ENCODE results near the gene CNTROB. TPM values are rescaled to one million over a fixed set of nuclear protein-coding genes. Genes with fewer than 3 reads are reported as not detected.

CNTROB gene, protein sequence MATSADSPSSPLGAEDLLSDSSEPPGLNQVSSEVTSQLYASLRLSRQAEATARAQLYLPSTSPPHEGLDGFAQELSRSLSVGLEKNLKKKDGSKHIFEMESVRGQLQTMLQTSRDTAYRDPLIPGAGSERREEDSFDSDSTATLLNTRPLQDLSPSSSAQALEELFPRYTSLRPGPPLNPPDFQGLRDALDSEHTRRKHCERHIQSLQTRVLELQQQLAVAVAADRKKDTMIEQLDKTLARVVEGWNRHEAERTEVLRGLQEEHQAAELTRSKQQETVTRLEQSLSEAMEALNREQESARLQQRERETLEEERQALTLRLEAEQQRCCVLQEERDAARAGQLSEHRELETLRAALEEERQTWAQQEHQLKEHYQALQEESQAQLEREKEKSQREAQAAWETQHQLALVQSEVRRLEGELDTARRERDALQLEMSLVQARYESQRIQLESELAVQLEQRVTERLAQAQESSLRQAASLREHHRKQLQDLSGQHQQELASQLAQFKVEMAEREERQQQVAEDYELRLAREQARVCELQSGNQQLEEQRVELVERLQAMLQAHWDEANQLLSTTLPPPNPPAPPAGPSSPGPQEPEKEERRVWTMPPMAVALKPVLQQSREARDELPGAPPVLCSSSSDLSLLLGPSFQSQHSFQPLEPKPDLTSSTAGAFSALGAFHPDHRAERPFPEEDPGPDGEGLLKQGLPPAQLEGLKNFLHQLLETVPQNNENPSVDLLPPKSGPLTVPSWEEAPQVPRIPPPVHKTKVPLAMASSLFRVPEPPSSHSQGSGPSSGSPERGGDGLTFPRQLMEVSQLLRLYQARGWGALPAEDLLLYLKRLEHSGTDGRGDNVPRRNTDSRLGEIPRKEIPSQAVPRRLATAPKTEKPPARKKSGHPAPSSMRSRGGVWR
- 10 to 100 TPM; 14.0 to 27.0 TPM for total RNA-seq

DNA sequence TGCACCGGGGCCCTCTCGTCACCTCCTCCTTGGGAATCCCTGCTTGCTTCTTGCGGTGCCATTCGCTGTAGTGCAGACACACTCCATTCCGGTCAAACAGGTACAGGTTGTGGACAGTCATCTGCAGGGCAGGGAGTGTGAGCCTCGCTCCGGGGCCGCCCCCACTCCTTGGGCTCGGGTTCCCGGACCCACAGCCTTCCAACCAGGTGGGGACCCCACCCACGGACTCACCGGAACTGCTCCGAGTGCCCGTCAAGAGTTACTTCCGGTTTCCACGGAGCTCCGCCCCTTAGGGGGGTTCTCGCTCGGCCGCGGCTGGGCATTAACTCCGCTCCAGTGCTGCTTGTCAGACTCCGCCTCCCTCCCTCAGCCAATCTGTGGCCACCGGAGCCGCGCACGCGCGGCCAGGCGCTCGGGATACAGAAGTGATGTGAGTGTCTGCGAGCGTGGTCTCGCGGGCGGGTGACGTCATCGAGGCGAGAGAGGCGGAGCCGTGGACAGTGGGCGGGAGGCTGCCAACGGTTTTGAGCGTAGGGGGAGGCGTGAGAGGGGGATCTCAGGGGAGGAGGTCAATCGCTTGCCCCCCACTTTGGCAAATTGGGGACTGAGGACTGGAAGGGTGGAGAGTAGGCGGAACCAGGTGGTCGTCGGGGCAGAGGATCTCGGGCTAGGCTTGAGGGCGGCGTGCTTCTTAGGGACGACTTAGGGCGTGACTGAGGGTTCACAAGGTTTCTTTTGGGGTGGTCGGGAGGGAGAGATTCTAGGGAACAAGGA, at the start of gene CNTROB, which contains the start of gene TRAPPC1:
Gene CNTROB, plus strand, starts transcription at position 498 of the 774 bp plus-strand sequence. CDS start 874 bp downstream, outside the sequence.
Gene TRAPPC1, minus strand, starts transcription at position 238 of the 774 bp plus-strand sequence. Its CDS starts 117 bp downstream, at position 121.
- TF ChIP-seq, protein P1, sequence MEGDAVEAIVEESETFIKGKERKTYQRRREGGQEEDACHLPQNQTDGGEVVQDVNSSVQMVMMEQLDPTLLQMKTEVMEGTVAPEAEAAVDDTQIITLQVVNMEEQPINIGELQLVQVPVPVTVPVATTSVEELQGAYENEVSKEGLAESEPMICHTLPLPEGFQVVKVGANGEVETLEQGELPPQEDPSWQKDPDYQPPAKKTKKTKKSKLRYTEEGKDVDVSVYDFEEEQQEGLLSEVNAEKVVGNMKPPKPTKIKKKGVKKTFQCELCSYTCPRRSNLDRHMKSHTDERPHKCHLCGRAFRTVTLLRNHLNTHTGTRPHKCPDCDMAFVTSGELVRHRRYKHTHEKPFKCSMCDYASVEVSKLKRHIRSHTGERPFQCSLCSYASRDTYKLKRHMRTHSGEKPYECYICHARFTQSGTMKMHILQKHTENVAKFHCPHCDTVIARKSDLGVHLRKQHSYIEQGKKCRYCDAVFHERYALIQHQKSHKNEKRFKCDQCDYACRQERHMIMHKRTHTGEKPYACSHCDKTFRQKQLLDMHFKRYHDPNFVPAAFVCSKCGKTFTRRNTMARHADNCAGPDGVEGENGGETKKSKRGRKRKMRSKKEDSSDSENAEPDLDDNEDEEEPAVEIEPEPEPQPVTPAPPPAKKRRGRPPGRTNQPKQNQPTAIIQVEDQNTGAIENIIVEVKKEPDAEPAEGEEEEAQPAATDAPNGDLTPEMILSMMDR (IDR thresholded peaks at IDR 0.05), result peak in 1 of 7 experiments; percentile 14
- TF ChIP-seq POLR2A (IDR thresholded peaks at IDR 0.05), result peak; percentile 27 to 82 (median 68)
- peak; percentile 99 for ATAC-seq
- H3K4me1 ChIP-seq, result peaks cover 24% of the 10 kb centered on the region
- peak within 1 kb of the TSS; percentile 43 to 80 (median 56) for H3K27ac ChIP-seq
- WGBS, 2 donors, result 0% methylated on average over 13 to 52 of the region's 55 CpGs
- H3K4me3 ChIP-seq, result peak within 1 kb of the TSS; percentile 47 to 72
- peaks cover 0 to 1% of the 10 kb centered on the region in 2 donors for H3K36me3 ChIP-seq (replicated peaks in 1 of 2; ENCODE audit: insufficient read depth in 1 of 2, low read depth in 2 of 2)
- intact Hi-C loops (cut with DNase I), result loop anchor here (5.0 kb wide), 1 partner anchor 55 kb away; no protein-coding TSS in a partner anchor
- peak; percentile 99 to 100 (median 100) for DNase-seq
- H3K27me3 ChIP-seq, result no peaks in the 10 kb centered on the region
- no peaks in the 10 kb centered on the region for H3K9me3 ChIP-seq

DNA sequence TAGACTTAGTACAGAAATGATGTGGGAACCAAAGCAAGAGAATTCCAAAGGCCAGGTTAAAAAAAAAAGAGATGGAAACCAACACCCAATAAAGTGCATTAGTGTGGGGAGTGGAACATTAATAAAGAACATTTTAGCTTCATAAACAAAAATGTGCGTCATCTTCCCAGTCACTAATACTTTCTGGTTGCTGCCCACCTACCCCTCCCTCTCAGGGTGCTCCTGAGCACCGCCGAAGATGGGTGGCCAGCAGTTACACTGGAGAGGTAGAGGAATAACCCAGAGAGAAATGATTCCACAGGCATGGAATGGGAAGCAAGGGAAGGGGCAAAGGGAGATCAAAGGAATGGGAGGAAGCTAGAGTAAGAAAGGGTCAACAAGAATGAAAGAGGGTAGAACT, 49.4 kb upstream of the CNTROB start:
- ATAC-seq, result no peak
- Histone ChIP-seq H3K27me3 (no peaks in the 10 kb centered on the region), H3K4me1 (peaks cover 32% of the 10 kb centered on the region), H3K36me3 (replicated peaks in 1 of 2; ENCODE audit: insufficient read depth in 1 of 2, low read depth in 2 of 2) (peaks cover 0 to 3% of the 10 kb centered on the region in 2 donors), H3K4me3 (no peak overlapping the region), H3K9me3 (no peaks in the 10 kb centered on the region), H3K27ac (peak overlapping the region in 3 of 4 donors; percentile 35 to 98 (median 47))
- 87 to 90% methylated on average over 3 of the region's 3 CpGs for WGBS, 2 donors
- DNase-seq, result no peak
- peak in 1 of 3 donors; percentile 23 for TF ChIP-seq POLR2A (IDR thresholded peaks at IDR 0.05)
- TF ChIP-seq, protein P1 (IDR thresholded peaks at IDR 0.05), result no peak
- intact Hi-C loops (cut with DNase I), result no loop called here

DNA sequence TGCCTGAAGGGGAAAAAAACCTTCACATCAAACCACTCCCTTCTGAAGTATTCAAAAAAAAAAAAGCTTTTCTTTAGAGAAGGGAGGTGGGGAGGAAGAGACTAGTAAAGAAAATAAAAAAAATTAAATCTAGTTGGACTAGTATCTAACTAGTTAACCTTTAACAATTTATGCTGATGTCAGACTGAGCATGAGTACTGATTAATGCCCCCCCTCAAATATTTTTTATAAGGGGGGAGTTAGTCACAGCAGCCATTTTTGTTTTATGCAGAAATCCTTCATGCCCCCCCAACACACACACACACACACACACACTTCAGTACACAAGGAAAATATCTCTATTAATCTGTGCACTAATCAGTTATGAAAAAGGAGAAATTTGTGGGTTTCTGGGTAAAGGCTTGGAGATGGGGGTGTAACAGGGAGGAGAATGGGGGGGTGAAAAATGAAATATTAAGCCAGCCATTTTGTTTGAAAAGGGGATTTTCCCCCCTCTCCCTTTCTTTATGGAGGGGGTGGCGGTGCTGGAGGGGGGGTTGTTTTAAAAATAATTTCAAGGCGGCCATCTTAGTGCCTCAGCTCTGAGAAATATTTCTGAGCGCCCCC, 48.1 kb upstream of the CNTROB start:
- peaks cover 0 to 3% of the 10 kb centered on the region in 2 donors for H3K36me3 ChIP-seq (replicated peaks in 1 of 2; ENCODE audit: insufficient read depth in 1 of 2, low read depth in 2 of 2)
- peaks cover 45% of the 10 kb centered on the region for H3K4me1 ChIP-seq
- DNase-seq (no peak), ATAC-seq (no peak)
- TF ChIP-seq, protein P1 (IDR thresholded peaks at IDR 0.05), result no peak
- TF ChIP-seq POLR2A (IDR thresholded peaks at IDR 0.05), result no peak
- no peaks in the 10 kb centered on the region for H3K27me3 ChIP-seq
- peak overlapping the region in 3 of 4 donors; percentile 36 to 98 (median 90) for H3K27ac ChIP-seq
- no peak overlapping the region for H3K4me3 ChIP-seq
- WGBS, 2 donors, result 1 to 7% methylated on average over 3 of the region's 3 CpGs
- intact Hi-C loops (cut with DNase I), result no loop called here
- H3K9me3 ChIP-seq, result no peaks in the 10 kb centered on the region

Measured in body of pancreas (tissue), 4 donors.